ENCODE data around the gene PSEN1. TPM values are rescaled to one million over a fixed set of nuclear protein-coding genes. Genes with fewer than 3 reads are reported as not detected.

The PSEN1 gene
- total and polyA plus RNA-seq, 10 of the 15 experiments (the other 5 are each of a cell fraction or from before 2014, with no cell fraction given) = 8.9 to 32.3 (median 21.8) TPM

GRCh38 chr14:73232984-73233383 lies 96.7 kb downstream of the PSEN1 start (continued):
- TF ChIP-seq MTA2 (IDR thresholded peaks at IDR 0.05; ENCODE audit: low read depth) = no peak
- TF ChIP-seq EED (IDR thresholded peaks at IDR 0.05; ENCODE audit: low read depth) = no peak

- 69% methylated on average over 10 of the region's 10 CpGs for WGBS (ENCODE audit: insufficient coverage, insufficient replicate concordance, low lambda C conversion rate, missing lambda C conversion rate)
- H3K4me2 ChIP-seq (ENCODE audit: control insufficient read depth, insufficient read depth) = no peak overlapping the region
- no peaks in the 10 kb centered on the region; a peak in 2 of 4 replicates for H3K36me3 ChIP-seq (ENCODE audit: control insufficient read depth in 2 of 2, insufficient read depth in 2 of 2, low read length in 1 of 2)
- peaks cover 16% of the 10 kb centered on the region for H3K4me1 ChIP-seq (ENCODE audit: control insufficient read depth, insufficient read depth, low read length)
- ChIA-PET POLR2A (interaction anchor here (0.5 to 2.9 kb wide), 2 partner anchors 10 to 13 kb away, joined by 3 to 14 read pairs; no protein-coding TSS in a partner anchor), CTCF (interaction anchor here (1.5 to 6.6 kb wide), 4 partner anchors 11 to 238 kb away, joined by 5 to 75 read pairs (median 17); no protein-coding TSS in a partner anchor), RAD21 (ENCODE audit: unreplicated experiment) (interaction anchor here (1.7 to 3.0 kb wide), 3 partner anchors 11 to 238 kb away, joined by 5 to 55 read pairs (median 11); no protein-coding TSS in a partner anchor), SMC1A (ENCODE audit: uncharacterized antibody, unreplicated experiment) (interaction anchor here (1.6 to 5.2 kb wide), 8 partner anchors 9 to 236 kb away, joined by 5 to 75 read pairs (median 10); no protein-coding TSS in a partner anchor)
- H3K4me3 ChIP-seq = no peak overlapping the region
- H4K20me1 ChIP-seq (ENCODE audit: control insufficient read depth, insufficient read depth) = no peaks in the 10 kb centered on the region
- TF ChIP-seq ZSCAN29 (IDR thresholded peaks at IDR 0.05) (no peak), IKZF1 (conservative IDR thresholded peaks at IDR 0.05) (no peak), BCL11A (IDR thresholded peaks at IDR 0.05; ENCODE audit: low read depth, low read length) (no peak), ATF3 (IDR thresholded peaks at IDR 0.05; ENCODE audit: borderline replicate concordance, extremely low read depth, low read depth, low read length) (no peak), MTA2 (IDR thresholded peaks at IDR 0.05; ENCODE audit: low read depth) (no peak), RAD51 (IDR thresholded peaks at IDR 0.05) (no peak), CEBPB (IDR thresholded peaks at IDR 0.05; ENCODE audit: borderline replicate concordance in 1 of 2, low read depth in 2 of 2, low read length in 2 of 2) (no peak), MAX (IDR thresholded peaks at IDR 0.05; ENCODE audit: low read depth, low read length) (no peak), LARP7 (IDR thresholded peaks at IDR 0.05) (no peak), NFIC (IDR thresholded peaks at IDR 0.05; ENCODE audit: low read depth, low read length) (no peak), JUNB (IDR thresholded peaks at IDR 0.05) (no peak), SMC3 (IDR thresholded peaks at IDR 0.05; ENCODE audit: borderline replicate concordance, low read length) (no peak), ZBED1 (IDR thresholded peaks at IDR 0.05; ENCODE audit: borderline replicate concordance) (no peak), TBL1XR1 (IDR thresholded peaks at IDR 0.05; ENCODE audit: low read depth, low read length) (no peak), HDAC6 (IDR thresholded peaks at IDR 0.05; ENCODE audit: unreplicated experiment) (no peak), E4F1 (IDR thresholded peaks at IDR 0.05; ENCODE audit: borderline replicate concordance, partially characterized antibody) (no peak), DPF2 (IDR thresholded peaks at IDR 0.05) (no peak), HCFC1 (IDR thresholded peaks at IDR 0.05; ENCODE audit: low read length) (no peak), MXI1 (IDR thresholded peaks at IDR 0.05; ENCODE audit: low read depth, low read length) (no peak)
- H3K27ac ChIP-seq (ENCODE audit: control insufficient read depth, insufficient read depth) = no peak overlapping the region
- intact Hi-C loops (cut with micrococcal nuclease; ENCODE audit: unreplicated experiment) = loop anchor here (5.0 kb wide), 1 partner anchor 239 kb away; no protein-coding TSS in a partner anchor
- FAIRE-seq (no peak), DNase-seq (ENCODE audit: low read depth, low spot score) (no peak), ATAC-seq (no peak)
- H3K9ac ChIP-seq (ENCODE audit: control insufficient read depth, insufficient read depth, low read length) = no peak overlapping the region
- in situ Hi-C loops (cut with MboI) = no loop called here
- H2AFZ ChIP-seq (ENCODE audit: control insufficient read depth, low read depth, low read length) = no peak overlapping the region
- peaks cover 5 to 19% of the 10 kb centered on the region in 2 experiments for H3K27me3 ChIP-seq (replicated peaks in 1 of 2; ENCODE audit: control insufficient read depth in 2 of 2, insufficient read depth in 2 of 2, low read length in 1 of 2)
- BruUV-seq (replicated peaks) = no TSS peak
- no peaks in the 10 kb centered on the region for H3K79me2 ChIP-seq (ENCODE audit: control insufficient read depth, insufficient read depth, low read length)
- H3K9me3 ChIP-seq (replicated peaks; ENCODE audit: control insufficient read depth, insufficient read depth, low read length) = no peaks in the 10 kb centered on the region; the same call in 2 of the 3 replicates
Measured at GRCh38 chr14:73233564-73233963, 97.3 kb downstream of the PSEN1 start.

Data from GM12878 (cell line).